NK-92 treated with Interleukin-12 subunit alpha and Interleukin-12 subunit beta, amount 100 ng/mL, for 24 hours (cell line): ENCODE measurements around the gene TNFRSF8.
"Not testable (repeated sequence)": the region's sequence is repeated elsewhere in the genome, so short reads cannot be mapped to it uniquely, and the experiment has no call there.

Experiments used
- DNase-seq: peaks from one replicate; lab custom pipeline; 2025; lab: John Stamatoyannopoulos, UW

TNFRSF8 gene

GRCh38 chr1:12087797-12088314 lies 24.8 kb downstream of the TNFRSF8 start:
- DNase-seq, result no peak

DNA sequence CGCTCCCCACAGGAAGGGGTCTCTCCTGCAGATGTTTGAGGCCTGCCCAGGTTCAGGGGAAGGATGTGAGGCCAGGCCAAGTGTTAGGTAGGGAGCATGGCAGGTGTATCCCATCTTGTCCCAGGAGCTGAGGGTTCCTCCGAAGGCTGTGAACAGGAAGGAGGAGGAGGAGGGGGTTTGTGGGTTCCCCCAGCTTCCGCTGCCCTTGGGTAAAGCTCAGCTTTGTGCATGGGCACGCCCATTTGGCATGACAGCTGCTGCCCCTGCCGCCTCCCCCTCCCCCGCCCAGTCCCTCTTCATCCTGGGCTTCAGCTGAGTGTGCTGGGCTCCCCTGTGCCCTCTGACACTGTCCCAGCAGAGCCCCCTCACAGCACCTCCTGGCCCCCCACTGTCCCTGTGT lies 25.5 kb downstream of the TNFRSF8 start:
- DNase-seq, result no peak

DNA sequence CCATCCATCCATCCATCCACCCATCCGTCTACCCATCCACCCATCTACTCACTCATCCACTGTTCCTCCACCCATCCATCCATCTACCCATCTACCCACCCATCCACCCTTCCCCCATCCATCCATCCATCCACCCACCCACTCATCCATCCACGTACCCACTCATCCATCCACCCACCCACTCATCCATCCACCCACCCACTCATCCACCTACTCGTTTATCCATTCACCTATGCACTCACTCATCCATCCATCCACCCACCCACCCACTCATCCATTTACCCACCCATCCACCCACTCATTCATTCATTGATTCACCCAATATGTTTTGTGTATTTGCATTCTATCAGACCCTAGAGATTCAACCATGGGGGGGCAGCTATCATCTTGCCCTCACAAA lies 27.2 kb downstream of the TNFRSF8 start:
- no peak for DNase-seq

GRCh38 chr1:12091191-12091590 lies 28.1 kb downstream of the TNFRSF8 start:
- no peak for DNase-seq

DNA sequence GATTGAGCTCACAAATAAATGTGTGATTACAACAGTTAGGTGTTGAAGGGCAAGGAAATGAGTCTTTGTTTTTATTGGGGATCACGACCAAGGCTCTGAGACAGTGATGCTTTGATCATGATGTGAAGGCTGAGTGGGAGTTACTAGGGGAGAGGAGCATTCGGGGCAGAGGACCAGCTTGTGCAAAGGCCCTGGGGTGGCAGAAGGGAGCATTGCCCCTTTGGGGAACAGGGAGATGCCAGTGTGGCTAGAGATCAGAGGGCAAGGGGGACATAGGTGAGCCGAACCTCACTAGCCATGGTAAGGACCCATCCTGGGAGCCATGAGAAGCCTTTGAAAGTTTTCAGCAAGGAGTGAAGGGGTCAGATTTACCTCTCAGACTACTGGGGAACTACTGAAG lies 31.1 kb downstream of the TNFRSF8 start:
- DNase-seq, result no peak

DNA sequence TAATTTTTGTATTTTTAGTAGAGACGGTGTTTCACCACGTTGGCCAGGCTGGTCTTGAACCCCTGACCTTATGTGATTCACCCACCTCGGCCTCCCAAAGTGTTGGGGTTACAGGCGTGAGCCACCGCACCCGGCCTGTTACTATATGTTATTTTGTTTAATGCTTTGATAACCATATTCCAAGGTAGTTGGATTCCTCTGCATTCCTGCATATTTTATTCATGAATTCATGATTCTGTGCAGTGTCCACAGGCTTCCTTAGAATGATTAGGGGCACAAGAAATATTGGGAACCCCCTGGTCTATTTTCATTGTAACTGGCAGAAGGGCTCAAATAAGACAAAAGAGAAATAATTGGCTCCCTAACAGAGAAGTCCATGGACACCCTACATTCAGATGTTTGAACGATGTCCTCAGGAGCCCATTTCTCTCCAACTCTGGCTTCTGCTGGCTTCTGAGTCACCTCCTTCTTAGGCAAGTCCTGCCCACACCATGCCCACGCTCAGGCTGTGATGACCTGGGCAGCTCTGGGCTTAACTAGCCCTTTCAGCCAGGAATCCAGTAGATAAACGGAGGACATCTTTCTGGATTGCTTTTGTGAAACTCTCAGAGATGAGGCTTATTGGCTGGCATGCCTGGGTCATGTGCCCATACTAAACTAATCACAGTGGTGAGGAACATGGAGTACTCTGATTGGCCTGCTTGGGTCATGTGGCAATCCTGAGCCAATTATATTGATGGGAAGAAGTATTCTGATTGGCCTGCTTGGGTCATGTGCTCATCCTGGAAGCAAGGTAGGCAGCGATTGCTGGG lies 32.6 kb downstream of the TNFRSF8 start:
- no peak for DNase-seq

DNA sequence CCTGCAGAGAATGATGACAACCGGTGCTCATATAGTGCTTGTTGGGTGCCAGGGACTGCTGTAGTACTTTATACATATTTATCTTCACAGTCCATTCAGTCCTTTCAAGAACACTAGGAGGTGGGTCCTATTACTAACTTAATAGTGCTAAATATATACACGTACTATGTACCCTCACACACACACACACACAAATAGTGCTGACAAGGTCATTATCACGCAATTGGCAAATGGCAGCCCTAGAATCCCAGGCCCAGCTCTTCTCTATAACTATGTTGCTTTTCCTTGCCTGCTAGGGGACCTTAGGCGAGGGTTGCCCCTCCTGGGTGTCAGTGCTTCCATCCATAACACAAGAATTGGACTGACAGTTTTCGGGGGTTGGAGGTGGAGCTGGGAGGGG lies 33.5 kb downstream of the TNFRSF8 start:
- no peak for DNase-seq

GRCh38 chr1:12097321-12097720 lies 34.2 kb downstream of the TNFRSF8 start:
- DNase-seq, result no peak

DNA sequence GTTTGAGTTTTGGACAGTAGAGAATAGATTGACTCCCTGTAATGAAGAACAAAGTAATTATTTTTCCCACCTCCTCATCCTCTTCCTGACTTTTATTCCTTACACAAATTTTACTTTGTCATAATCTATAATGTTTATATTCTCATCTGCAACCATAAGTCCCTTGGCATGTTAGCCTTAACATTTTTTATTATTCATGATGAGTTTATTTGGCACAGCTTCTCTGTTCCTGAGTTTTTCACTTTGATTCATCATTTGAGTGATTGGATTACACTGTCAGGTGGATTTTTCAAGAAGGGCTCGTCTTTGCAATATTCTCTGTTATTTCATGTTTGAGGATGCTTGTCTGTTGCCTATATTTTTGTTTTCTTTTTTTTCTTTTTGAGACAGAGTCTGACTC lies 35.7 kb downstream of the TNFRSF8 start:
- DNase-seq, result no peak

DNA sequence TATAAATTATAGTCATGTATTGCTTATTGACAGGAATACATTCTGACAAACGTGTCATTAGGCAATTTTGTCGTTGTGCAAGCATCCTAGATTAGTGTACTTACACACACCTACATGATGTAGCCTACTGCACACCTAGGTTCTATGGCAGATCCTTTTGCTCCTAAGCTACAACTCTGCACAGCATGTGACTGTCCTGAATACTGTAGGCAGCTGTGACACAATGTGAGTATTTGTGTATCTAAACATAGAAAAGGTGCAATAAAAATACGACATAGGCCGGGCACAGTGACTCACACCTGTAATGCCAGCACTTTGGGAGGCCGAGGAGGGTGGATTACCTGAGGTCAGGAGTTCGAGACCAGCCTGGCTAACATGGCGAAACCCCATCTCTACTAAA lies 36.5 kb downstream of the TNFRSF8 start:
- DNase-seq, result no peak

DNA sequence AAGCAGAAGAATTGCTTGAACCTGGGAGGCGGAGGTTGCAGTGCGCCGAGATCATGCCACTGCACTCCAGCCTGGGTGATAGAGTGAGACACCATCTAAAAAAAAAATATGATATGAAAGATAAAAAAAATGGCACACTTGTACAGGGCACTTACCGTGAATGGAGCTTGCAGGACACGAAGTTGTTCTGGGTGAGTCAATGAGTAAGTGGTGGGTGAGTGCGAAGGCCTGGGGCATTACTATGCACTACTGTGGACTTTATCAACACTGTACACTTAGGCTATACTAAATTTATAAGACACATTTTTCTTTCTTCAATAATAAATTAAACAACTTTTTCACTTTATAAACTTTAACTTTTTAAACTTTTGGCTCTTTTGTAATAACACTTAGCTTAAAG lies 37.0 kb downstream of the TNFRSF8 start:
- DNase-seq, result no peak

GRCh38 chr1:12101120-12101519 lies 38.0 kb downstream of the TNFRSF8 start:
- not testable (repeated sequence) for DNase-seq

- no peak for DNase-seq
These were observed 39.0 kb downstream of the TNFRSF8 start for GRCh38 chr1:12102066-12102465.

DNA sequence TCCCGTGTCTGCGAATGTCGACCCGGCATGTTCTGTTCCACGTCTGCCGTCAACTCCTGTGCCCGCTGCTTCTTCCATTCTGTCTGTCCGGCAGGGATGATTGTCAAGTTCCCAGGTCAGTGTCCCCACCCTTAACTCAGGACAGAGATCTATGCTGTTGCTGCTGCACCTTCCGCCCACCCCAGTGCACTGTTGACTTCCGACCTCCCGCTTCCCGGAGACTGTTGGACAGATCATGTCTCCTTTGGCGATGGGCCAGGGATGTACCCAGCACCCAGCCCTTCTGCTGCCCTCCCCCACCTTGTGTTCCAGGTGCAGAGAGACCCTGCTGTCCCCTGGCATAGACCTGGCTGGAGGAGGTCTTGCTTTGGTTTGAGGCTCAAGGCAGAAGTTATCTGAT lies 41.3 kb downstream of the TNFRSF8 start:
- no peak for DNase-seq

DNA sequence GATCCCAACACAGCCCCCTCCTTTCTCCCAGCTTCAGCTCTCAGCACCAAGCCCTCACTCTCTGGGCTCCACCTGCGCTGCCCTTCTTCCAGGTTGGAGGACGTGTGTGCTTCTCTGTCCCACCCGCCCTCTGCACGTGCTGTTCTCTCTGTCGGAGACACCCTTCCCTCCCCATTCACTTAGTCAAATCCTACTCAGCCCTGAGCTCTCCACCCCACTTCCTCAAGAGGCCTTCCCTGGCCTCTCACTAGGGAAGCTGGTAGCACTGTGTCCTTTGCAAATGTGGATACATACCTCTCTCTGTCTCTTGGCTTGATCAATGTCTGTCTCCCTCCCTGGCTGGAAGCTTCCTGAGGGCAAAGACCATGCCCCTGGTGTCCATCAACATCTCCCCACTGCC lies 43.0 kb downstream of the TNFRSF8 start:
- DNase-seq, result no peak

DNA sequence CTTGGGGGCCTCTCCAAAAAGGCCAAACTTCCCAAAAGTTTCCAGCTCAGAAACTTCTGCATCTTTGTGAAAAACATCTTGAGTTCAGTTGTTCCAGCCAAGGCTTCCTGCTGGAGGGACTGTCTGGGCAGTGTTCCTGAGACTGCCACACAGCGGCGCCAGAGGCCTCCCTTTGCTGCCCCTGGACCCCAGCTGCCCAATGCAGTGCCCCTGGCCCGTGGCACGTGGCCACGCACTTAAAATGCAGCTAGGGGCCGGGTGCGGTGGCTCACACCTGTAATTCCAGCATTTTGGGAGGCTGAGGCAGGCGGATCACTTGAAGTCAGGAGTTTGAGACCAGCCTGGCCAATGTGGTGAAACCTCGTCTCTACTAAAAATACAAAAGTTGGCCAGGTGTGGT lies 43.8 kb downstream of the TNFRSF8 start:
- DNase-seq, result not testable (repeated sequence)

GRCh38 chr1:12107718-12108117 lies 44.6 kb downstream of the TNFRSF8 start:
- no peak for DNase-seq

- DNase-seq, result no peak
These were observed 46.8 kb downstream of the TNFRSF8 start for GRCh38 chr1:12109901-12110300.

- DNase-seq, result no peak
These were observed 48.6 kb downstream of the TNFRSF8 start for GRCh38 chr1:12111741-12112140.

- DNase-seq, result no peak
These were observed 49.6 kb downstream of the TNFRSF8 start for GRCh38 chr1:12112711-12113161.

GRCh38 chr1:12113433-12114339 lies 50.6 kb downstream of the TNFRSF8 start:
- DNase-seq, result no peak

DNA sequence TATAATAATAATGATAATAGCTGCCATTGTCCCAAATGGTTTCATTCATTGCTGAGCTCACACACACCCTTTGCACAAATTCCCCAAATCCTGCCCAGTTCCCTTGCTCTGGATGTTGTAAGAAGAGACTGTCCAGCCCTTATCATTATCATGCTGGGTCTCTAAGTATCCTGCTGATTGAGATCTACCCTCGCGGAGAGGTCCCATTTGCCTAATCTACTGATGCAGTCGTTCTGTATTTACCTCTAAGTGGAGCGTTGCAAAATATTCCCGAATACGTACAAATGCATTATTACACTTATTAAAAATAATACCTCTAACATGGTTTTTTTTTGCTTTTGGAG lies 51.2 kb downstream of the TNFRSF8 start:
- no peak for DNase-seq

GRCh38 chr1:12114916-12115315 lies 51.8 kb downstream of the TNFRSF8 start:
- DNase-seq, result no peak
